ES-I3 (cell line): ENCODE measurements around the gene LRRFIP1.

Experiments used
- H3K36me3 ChIP-seq: 2 replicates; pipeline ENCODE4 v1.6.1; 2013; ENCODE audit warnings: mild to moderate bottlenecking, low read length, control low read depth, moderate library complexity; ENCODE audit not compliant: insufficient read depth
- H3K4me1 ChIP-seq: 2 replicates; pipeline ENCODE4 v1.6.1; 2013; ENCODE audit warnings: mild to moderate bottlenecking, control low read depth, low read length; ENCODE audit not compliant: insufficient read depth
- H3K9ac ChIP-seq: 2 replicates; pipeline ENCODE4 v1.6.1; 2013; ENCODE audit warnings: low read depth, mild to moderate bottlenecking, low read length, moderate library complexity
- H3K9me3 ChIP-seq: 2 replicates; pipeline ENCODE4 v1.6.1; 2013; ENCODE audit warnings: mild to moderate bottlenecking, low read length, moderate library complexity; ENCODE audit not compliant: control insufficient read depth, insufficient read depth

The LRRFIP1 gene

DNA sequence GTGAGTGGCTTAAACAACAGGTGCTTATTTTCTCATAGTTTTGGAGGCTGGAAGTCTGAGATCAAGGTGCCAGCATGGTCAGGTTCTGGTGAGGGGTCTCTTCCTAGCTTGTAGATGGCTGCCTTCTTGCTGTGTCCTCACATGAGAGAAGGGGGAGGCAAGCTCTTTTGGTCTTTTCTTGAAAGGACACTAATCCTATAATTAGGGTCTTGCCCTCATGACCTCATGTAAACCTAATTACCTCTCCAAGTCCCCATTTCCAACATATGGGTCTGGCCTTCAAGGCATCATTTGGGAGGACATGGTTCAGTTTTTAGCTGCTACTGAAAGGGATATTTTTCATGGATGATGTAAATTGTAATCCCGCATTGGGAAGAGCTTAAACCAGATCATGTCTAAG, 189.1 kb downstream of the LRRFIP1 start:
- no peaks in the 10 kb centered on the region for H3K9me3 ChIP-seq
- H3K36me3 ChIP-seq, result no peaks in the 10 kb centered on the region
- H3K9ac ChIP-seq, result no peak overlapping the region
- H3K4me1 ChIP-seq, result no peaks in the 10 kb centered on the region

DNA sequence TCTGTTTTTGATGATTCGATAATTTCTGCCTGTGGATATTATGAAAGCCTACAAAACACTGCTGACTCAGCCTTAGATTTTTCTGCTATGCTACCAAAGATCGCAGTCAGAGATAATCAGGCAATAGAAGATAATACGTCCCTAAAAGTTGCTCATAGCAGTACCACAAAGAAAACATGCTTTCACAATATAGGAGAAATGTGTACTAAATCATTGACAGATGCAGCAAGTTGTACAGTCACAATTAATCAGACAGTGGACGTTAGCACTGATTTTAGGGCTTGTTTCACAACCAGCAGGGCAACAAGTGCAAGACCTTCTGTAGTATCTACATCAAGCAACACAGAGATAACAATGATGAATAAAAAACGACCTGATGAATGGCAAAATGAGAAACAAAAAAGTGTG, 190.7 kb downstream of the LRRFIP1 start:
- Histone ChIP-seq H3K9ac (no peak overlapping the region), H3K36me3 (no peaks in the 10 kb centered on the region), H3K9me3 (no peaks in the 10 kb centered on the region), H3K4me1 (no peaks in the 10 kb centered on the region)

DNA sequence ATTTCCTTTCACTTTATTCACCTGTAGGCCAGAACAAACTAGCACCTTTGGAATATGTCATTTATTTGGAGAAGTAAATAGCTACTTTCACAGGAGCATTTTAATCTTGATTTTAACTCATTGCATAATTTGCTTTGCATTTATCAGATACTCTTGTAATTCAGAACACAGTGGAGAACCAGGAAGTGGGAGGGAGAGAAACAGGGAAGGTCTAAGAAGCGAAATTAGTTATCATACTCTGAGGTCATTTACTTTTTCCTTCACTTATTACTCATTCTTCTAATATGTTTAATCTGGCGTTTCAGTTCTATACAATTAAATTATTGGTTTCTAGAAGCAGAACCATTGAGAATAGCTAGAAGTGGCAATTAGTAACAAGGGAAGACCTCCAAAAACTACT, 191.8 kb downstream of the LRRFIP1 start:
- Histone ChIP-seq H3K36me3 (no peaks in the 10 kb centered on the region), H3K9ac (no peak overlapping the region), H3K9me3 (no peaks in the 10 kb centered on the region), H3K4me1 (no peaks in the 10 kb centered on the region)

- Histone ChIP-seq H3K4me1 (no peaks in the 10 kb centered on the region), H3K36me3 (no peaks in the 10 kb centered on the region), H3K9me3 (no peaks in the 10 kb centered on the region), H3K9ac (no peak overlapping the region)
Measured at GRCh38 chr2:237820421-237820820, 193.0 kb downstream of the LRRFIP1 start.

DNA sequence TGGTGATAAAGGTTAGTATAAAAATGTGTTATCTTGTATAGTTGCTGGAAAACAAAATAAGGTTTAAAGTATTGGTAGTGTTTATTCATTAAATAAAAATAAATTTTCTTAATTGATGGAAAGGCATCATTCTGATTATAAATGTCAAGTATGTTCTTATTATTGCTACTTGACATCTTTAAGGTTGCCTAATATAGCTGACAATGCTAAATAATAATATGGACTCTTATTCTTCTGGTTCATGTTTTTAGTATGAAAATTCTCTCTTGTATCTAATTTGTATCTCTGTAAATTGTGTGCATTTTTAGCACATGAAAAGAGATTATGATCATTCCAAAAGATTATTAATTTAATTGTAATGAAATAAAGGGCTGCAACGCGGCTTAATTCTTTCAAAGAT, 196.2 kb downstream of the LRRFIP1 start:
- H3K9ac ChIP-seq, result no peak overlapping the region
- H3K9me3 ChIP-seq, result no peaks in the 10 kb centered on the region
- H3K36me3 ChIP-seq, result no peaks in the 10 kb centered on the region
- no peaks in the 10 kb centered on the region for H3K4me1 ChIP-seq

DNA sequence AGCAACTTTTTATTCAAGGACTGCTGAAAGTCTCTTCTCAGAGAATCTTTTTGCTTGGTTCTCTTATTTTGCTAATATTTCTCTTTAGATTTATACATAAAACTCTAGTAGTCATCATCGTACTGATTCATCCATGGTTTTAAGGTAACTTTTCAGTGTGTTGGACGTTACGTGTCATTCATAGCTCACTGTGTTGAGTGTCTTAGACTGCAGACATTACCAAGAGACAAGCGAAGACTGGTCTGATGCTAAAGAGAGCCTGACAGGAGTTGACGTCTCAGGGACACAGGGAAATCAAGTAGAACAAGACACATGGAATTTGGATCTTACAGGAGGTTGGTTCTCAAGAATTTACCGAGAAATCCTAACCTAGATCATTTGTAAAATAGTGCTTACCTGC, 196.7 kb downstream of the LRRFIP1 start:
- H3K4me1 ChIP-seq, result no peaks in the 10 kb centered on the region
- H3K9me3 ChIP-seq, result no peaks in the 10 kb centered on the region
- no peaks in the 10 kb centered on the region for H3K36me3 ChIP-seq
- H3K9ac ChIP-seq, result no peak overlapping the region

GRCh38 chr2:237827421-237827987, 200.1 kb downstream of the LRRFIP1 start:
- Histone ChIP-seq H3K36me3 (no peaks in the 10 kb centered on the region), H3K4me1 (no peaks in the 10 kb centered on the region), H3K9ac (no peak overlapping the region), H3K9me3 (no peaks in the 10 kb centered on the region)
